Measurements from ENCODE around the gene NCKAP1. TPM values are rescaled to one million over a fixed set of nuclear protein-coding genes. Genes with fewer than 3 reads are reported as not detected.
"Not testable (repeated sequence)": the region's sequence is repeated elsewhere in the genome, so short reads cannot be mapped to it uniquely, and the experiment has no call there.

NCKAP1 gene
- total RNA-seq, 1 donor from 2014 or later = 97.3 TPM

DNA sequence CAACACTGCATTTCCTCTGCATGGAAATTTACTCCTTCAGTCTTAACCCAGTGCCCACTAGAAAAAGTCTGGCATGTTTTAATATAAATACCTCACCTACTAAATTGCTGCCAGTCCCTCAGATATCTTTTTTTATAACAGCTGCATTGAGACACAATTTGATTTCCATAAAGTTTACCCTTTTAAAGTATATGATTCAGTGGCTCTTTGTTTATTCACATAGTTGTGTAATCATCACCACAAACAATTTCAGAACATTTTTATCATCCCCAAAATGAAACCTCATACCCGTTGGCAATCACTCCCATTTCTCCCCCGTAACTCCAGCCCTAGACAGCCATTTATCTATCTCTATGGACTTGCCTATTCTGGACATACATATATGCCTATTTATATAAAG, 154.8 kb downstream of the NCKAP1 start:
- no peak for DNase-seq (ENCODE audit: low read depth in 2 of 2)

GRCh38 chr2:182880100-182880499, 158.2 kb downstream of the NCKAP1 start:
- DNase-seq (ENCODE audit: low read depth in 2 of 2) = not testable (repeated sequence)

DNA sequence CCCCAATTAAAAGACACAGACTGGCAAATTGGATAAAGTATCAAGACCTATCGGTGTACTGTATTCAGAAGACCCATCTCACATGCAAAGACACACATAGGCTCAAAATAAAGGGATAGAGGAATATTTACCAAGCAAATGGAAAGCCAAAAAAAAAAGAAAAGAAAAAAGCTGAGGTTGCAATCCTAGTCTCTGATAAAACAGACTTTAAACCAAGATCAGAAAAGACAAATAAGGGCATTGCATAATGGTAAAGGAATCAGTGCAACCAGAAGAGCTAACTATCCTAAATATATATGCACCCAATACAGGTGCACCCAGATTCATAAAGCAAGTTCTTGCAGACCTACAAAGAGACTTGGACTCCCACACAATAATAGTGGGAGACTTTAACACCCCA, 161.6 kb downstream of the NCKAP1 start:
- not testable (repeated sequence) for DNase-seq (ENCODE audit: low read depth in 2 of 2)

GRCh38 chr2:182870227-182870626, 168.0 kb downstream of the NCKAP1 start:
- peak in 1 of 2 donors; percentile 19 for DNase-seq (ENCODE audit: low read depth in 2 of 2)

DNA sequence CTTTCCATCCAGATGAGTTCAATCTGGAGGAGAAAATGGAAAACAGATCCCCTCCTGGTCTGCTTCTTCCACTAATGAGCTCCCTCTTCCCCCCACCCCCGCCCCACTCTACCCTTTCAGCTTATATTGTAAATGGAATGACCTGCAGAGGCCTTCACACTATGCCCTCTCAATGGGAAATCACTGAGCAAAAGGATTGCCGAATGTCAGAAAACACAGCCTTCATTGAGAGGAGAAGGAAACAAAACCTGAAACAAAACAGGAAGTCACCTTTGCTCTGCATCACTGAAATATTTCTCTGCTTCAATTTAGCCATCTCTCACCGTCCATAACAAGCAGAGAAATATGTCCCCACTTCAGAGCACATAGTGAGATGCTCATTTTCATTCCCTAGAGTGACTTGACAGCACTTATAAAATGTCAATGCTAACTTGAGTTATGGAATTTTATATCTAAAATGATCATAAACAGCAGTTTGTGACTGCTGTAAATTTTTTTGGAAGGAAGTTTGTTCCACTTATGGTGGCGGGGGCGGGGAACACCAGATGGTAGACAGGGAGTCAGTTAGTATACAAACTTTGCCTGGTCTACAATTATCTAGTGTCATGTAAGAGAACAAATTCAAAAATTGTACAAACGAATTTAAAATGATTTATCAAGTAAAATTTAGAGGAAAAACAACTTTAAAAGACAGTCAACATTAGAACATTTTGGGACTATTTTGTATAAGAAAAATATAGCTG, 170.0 kb downstream of the NCKAP1 start:
- peak in 1 of 2 donors; percentile 10 for DNase-seq (ENCODE audit: low read depth in 2 of 2)

- DNase-seq (ENCODE audit: low read depth in 2 of 2) = no peak
Observed at GRCh38 chr2:182867426-182868053, 170.7 kb downstream of the NCKAP1 start.

GRCh38 chr2:182866461-182867406, 171.5 kb downstream of the NCKAP1 start, which contains the start of gene FRZB:
FRZB (minus strand) TSS chr2:182866637; CDS start chr2:182866552, 85 bp downstream.
- peak in 1 of 2 donors; percentile 58 for DNase-seq (ENCODE audit: low read depth in 2 of 2)

GRCh38 chr2:182866095-182866460, 172.2 kb downstream of the NCKAP1 start:
- peak in 1 of 2 donors; percentile 2 for DNase-seq (ENCODE audit: low read depth in 2 of 2)

- DNase-seq (ENCODE audit: low read depth in 2 of 2) = no peak
Observed at GRCh38 chr2:182864949-182865570, 173.2 kb downstream of the NCKAP1 start.

DNA sequence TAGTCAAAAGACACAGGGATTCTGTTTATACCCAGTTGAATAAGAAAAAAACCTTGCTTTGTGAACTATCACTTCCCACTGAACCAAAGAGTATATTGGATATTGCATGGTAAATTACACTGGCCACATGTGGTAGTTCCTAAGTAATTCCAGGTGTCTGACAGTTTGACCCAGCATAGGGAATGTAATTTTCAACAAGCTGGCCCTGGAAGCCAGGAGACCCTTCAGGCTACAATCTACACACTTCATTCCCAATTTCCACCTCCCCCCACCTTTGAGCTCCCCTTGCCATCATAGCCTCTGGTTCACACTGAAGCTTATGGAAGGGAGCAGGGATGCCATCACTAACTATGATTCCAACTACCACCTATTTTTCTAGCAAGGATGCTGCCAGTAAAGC, 174.6 kb downstream of the NCKAP1 start:
- DNase-seq (ENCODE audit: low read depth in 2 of 2) = no peak

- DNase-seq (ENCODE audit: low read depth in 2 of 2) = no peak
Observed at GRCh38 chr2:182862091-182862490, 176.2 kb downstream of the NCKAP1 start.

DNA sequence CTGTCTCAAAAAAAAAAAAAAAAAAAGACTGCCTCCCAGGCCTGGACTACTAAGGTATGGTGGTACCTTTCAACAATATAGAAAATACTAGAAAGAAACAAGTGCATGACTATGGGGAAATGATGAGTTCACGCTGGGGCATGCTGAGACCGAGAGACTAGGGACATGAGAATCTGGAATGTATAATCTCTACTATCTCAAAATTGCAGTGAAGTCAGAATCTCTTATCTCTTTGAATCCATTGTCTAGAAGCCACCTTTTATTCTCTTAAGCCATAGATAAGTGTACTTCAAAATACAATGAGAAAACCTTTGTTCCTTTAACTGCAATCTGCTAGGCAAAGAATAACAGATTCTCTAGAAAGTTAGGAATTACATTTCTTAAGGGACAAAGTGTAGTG, 177.4 kb downstream of the NCKAP1 start:
- no peak for DNase-seq (ENCODE audit: low read depth in 2 of 2)

Other genes starting within 250 kb of the NCKAP1 start
- 0.13 and 0.51 TPM in 2 replicates for gene FRZB, start 171.8 kb downstream of the NCKAP1 start, total RNA-seq
- gene DUSP19, start 40.3 kb upstream of the NCKAP1 start, total RNA-seq = 2.1 and 2.4 TPM in 2 replicates
- gene NUP35, start 86.0 kb upstream of the NCKAP1 start, total RNA-seq = 10.4 and 10.9 TPM in 2 replicates